Suprapubic skin (tissue), 3 donors: ENCODE results near the gene TAS1R3.

Source experiments
- POLR2A ChIP-seq, 2 donors: fragments of 450-650 bp; IDR thresholded peaks; one replicate each; pipeline ENCODE4 v1.6.1; 2017; ENCODE audit warnings: antibody characterized with exemption in 2 of 2, mild to moderate bottlenecking in 2 of 2, moderate library complexity in 2 of 2
- TF ChIP-seq, protein P1 (sequence below), 2 donors: fragments of 200-600 bp in 1 of 2; fragments of 450-650 bp in 1 of 2; sonication (generic) in 1 of 2; IDR thresholded peaks; one replicate each; pipeline ENCODE4 v1.5.1; 2016 to 2019; ENCODE audit warnings: antibody characterized with exemption in 2 of 2, mild to moderate bottlenecking in 1 of 2, moderate library complexity in 1 of 2

DNA sequence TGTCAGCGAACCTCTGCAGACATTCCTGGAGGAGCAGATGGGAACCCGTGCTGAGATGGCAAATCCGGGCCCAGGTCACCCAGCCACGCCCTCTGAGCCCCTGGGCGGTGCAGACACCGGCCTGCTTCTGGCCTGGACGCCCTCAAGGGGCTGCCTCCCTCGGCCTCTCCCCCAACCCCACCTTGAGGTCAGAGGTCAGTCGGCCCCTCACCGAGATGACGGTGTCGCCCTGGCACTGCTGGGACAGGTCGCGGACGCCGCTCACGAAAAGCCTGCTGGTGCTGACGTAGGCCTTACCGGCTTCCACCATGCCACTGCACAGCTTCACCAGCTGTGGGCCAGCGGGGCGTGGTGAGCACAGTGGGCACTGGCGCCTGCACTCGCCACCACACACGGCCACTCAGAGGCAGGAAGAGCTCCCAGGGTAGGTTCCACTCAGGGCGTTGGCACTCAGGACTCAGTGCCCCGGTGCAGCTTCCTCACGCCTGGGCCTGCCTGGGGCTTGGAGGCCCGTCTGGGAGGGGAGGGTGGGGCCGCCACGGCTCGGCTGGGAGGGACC lies 28.1 kb upstream of the TAS1R3 start:
- TF ChIP-seq, protein P1, sequence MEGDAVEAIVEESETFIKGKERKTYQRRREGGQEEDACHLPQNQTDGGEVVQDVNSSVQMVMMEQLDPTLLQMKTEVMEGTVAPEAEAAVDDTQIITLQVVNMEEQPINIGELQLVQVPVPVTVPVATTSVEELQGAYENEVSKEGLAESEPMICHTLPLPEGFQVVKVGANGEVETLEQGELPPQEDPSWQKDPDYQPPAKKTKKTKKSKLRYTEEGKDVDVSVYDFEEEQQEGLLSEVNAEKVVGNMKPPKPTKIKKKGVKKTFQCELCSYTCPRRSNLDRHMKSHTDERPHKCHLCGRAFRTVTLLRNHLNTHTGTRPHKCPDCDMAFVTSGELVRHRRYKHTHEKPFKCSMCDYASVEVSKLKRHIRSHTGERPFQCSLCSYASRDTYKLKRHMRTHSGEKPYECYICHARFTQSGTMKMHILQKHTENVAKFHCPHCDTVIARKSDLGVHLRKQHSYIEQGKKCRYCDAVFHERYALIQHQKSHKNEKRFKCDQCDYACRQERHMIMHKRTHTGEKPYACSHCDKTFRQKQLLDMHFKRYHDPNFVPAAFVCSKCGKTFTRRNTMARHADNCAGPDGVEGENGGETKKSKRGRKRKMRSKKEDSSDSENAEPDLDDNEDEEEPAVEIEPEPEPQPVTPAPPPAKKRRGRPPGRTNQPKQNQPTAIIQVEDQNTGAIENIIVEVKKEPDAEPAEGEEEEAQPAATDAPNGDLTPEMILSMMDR (IDR thresholded peaks at IDR 0.05) = no peak
- TF ChIP-seq POLR2A (IDR thresholded peaks at IDR 0.05) = no peak
